ENCODE data around the gene TCF4.
"Not testable (repeated sequence)": the region's sequence is repeated elsewhere in the genome, so short reads cannot be mapped to it uniquely, and the experiment has no call there.

The TCF4 gene

DNA sequence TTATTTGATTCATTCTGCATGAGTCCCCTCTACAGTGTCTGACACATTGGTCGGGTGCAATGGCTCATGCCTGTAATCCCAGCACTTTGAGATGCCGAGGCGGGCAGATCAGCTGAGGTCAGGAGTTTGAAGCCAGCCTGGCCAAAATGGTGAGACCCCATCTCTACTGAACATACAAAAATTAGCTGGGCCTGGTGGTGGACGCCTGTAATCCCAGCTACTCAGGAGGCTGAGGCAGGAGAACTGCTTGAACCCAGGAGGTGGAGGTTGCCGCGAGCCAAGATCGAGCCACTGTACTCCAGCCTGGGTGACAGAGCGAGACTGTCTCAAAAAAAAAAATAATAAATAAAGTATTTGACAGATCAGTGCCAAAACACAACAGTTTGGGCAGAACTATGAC is 118.9 kb downstream of the TCF4 start:
- not testable (repeated sequence) for DNase-seq

DNA sequence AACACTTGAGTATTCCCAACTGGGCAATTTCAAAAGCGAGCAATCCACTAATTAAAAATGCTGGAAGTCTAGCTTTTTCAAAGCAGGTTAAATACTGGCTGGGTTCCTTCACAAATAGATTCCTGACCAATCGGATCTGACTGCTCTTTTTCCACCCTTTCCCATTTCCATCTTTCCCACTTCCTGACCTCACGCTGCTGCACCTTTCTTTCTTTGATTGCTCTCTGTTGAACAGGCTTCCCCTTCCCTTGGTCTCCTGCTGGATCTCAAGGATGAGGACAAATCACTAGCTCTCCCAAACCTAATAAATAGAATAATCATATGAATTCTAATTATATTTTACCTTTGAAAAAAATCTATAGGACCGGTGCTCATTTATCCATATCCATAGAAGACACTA is 121.2 kb downstream of the TCF4 start:
- DNase-seq = no peak

DNA sequence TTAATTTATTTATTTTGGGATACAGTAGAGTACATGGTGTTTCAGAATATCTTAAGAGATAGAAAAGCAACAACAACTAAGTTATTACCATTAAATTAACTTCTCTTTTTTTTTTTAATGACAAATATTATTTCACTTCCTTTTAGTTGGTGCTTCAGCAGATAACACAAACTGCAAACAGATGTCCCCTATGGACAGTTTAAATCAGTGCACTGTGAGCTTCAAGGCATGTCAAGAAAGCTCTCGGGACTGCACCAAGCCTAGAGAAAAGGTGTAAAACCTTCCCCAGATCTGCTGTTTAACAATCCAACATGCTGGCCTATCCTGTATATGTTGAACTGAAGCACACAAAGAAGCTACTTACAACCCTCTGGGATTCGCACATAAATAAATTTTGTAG is 122.7 kb downstream of the TCF4 start:
- DNase-seq = peak in 1 of 3 experiments; percentile 26

DNA sequence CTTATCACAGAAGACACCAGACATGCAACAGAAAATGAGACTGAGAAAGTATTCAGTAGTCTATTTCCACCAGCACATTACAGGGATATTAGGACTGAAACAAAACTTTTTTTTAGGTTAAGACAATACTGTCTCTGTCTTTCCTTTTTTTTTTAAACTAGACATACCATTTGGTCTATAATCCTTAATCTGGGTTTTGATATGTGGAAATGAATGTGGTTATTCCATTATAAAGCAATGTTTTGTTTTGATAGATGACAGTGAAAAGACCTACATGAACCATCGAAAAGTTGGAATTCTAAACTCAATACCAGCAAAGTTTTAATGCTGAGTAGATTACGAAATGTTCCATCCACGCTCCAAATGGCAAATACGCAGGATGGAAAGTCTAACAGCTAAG is 123.4 kb downstream of the TCF4 start:
- DNase-seq = no peak

DNA sequence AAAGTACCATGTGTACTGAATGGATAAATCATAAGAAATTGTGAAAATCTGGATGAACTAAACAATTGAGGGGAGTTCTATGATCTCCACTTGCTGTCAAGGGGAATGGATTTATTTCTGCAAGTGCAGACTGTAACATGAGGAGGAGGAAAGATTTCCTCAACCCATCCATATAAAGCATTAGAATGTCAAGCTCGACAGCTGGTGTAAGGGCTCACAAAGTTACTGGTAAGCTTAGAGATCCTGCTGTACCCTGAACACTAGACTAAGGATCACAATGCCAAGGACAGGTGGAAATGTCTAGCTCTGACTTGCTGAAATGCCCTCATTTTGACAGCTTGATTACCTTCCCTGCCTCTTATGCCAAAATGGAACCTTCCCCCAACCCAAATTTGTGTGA is 125.3 kb downstream of the TCF4 start:
- peak in 1 of 3 experiments; percentile 44 for DNase-seq

DNA sequence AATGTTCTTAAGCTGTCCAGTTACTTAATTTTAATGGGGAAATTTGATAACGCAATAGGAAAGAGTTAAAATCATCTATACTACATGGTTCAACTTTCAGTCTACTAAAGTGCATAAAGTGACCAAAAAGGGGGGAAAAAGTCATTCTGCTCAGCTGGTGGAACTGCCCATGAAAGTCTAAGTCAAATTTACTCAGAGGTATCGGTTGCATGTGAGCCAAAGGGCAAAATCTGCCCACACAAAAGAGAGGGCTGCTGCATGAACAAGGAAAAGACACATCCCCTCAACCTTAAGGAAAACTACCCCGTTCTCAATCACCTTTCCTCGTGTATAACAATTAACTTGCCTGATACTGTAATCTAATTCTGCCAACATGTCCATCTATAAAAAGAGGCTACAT is 126.1 kb downstream of the TCF4 start:
- DNase-seq = no peak

DNA sequence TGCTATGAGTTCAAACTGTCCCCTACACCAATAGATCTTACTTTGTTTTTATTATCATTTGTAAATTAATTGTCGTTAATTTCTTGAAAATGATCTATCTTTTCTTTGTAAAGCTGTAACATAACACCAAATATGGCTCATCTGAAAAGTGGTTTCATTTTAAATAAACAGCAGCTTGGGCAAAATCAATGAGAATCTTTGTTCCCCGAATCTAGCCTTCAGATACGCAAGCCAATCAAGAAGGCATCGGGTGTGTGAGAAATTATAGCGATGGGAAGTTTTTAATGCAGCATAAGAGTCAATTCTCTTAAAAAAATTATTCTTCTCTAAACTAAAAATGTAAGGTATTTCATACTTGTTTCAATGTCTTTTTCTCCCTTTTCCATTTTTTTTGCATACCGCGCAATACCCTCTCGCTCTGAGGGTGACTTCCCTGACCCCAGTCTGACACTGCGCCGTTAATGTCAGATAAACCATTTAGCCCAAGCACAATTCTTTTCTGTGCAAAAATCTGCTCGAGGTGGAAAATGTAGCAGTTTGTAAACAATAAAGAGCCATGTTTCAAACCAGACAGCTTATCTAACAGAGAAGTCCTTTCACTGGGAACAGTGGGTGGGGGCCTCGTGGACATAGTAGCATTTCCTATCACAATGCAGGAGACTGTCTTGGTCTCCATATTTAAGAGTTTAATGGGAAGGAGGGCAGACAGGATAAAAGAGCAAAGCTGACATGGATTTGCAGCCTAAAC is 129.4 kb downstream of the TCF4 start:
- no peak for DNase-seq

DNA sequence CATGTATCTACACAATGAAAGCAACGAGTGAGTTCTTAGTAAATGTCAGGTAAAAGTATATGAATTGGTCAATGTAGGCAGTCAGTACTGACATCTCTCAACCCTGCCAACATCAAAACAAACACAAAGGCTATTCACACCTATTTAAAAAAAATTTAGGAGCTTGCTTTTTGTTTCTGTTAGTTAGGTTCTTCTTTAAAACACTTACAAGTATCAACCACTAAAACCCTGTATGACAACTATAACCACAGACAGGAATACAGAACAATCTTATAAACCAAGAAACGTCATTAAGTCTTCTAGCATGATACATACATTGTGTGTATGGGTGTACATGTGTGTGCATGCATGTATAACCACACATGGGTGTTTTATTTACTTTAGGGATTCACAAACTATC is 131.0 kb downstream of the TCF4 start:
- DNase-seq = no peak

DNA sequence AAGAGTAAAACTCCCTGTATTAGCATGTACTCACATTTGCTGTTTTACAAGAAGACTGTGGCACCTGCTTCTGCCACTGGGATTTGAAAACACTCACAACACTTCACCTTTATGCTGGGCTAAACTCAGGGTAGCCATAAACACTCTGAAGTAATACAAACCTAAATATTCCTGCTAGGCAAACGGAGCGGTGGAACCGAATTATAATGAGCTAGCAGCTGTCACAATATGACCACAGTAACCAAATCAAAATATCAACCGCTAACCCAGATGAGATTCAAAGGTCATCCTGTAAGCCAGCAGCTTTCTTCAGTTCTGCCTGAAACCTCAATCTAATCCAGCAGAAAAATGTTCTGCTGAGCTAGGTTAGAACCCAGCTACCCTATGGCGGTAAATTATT is 132.1 kb downstream of the TCF4 start:
- peak; percentile 12 to 60 (median 20) for DNase-seq

DNA sequence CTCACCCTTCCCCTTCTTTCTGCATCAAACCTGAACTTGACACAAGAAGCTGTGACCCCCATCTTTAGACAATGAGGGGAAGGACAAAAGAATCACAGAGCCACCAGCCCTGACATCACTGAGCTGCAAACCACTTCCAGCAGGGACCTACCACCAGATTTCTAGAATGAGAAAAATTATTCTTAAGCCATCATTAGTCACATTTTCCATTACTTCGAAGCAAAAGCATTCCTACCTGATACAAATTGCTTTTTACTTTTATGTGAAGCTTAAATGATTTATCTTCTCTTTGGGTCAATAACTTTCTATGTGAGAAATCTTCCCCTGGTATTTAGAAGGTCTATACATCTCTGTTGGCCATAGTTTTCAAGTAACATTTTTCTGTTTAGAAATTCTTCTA is 134.8 kb downstream of the TCF4 start:
- DNase-seq = no peak

DNA sequence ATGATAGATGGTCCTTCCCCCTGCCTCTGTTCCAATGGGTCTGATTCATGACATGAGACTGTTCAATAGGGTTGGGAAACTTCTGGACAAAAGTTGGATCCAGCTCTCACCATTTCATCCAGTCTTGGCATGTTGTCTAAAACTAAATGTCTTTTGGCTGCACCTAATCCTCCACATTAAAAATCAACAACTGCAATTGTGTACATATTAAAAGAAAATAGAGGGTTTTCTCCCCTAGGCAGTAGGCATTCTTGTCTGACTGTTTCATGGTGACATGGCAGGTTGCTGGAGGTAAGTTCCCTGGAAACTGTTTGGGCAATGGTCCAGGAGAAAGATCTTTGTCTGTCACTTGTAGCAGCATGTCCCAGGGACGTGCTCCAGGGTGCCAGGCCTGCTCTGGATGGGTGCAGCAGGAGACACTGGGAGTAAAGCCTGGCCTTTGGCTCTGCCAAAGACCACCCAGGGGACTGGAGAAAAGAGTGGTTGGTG is 135.8 kb downstream of the TCF4 start:
- no peak for DNase-seq

DNA sequence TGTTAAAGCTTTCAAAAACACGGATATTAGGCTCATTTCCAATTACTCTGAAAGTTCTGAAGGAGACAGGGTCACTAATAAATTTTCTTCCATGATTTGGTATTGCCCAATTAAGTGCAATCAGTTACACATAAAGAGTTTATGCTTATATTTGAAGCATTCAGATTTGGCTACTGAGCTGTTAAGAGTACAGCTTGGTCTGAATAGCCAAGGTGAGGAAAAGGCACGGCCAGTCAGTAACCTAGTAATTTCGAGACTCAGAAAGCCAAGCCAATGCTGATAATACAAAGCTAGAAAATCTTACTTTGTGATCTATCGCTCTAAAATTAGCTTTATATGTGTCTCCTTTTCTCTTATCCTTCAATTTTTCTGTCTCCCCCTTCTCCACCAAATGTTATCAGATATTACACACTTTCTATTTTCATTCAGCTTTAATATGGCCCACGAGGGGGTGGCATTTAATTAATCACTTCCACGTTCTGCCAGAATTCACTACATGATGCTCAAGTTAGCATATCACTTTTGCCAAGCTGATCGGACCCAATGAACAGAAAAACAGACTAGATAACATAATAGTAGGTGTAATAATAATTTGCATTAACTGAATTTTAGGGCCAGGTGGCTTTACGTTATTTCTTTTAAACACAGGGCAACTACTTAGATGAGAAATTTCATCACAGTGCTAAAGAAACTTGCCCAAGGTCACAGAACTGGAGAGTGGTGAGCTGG is 138.4 kb downstream of the TCF4 start:
- DNase-seq = no peak

DNA sequence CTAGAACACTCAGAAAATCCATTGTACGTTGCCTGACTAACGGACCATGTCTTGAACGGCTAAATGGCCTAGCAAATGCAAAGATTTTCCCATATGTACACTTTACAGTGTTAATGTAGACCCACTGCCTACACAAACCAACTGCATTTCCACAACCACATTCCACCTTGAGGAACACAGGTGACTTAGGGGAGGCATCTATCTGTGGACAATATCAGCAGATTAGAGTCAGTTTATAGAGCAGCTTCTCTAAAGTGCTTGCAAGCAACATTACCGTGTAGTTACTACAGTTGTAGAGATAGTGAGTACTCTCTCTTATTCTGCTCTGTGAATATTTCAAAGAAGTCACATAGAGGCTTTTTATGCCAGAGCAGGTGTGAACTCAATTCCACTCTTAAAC is 139.6 kb downstream of the TCF4 start:
- DNase-seq = peak in 2 of 3 experiments; percentile 18 to 36

DNA sequence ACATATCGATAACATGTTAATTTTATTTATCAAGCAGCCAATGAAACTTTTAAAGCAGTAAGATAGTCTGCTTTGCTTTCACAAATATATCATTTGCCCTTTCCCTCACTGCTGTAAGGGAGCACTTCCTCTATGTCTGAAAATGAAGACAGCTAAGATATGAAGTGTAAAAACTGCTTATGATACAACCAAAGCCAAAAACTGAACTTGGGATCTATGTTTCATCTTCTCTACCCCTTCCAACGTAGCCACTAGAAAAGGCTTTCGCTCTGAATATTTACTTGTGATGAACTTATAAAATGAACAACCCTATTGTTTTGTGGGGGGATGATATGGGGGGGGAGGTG is 140.3 kb downstream of the TCF4 start:
- no peak for DNase-seq

DNA sequence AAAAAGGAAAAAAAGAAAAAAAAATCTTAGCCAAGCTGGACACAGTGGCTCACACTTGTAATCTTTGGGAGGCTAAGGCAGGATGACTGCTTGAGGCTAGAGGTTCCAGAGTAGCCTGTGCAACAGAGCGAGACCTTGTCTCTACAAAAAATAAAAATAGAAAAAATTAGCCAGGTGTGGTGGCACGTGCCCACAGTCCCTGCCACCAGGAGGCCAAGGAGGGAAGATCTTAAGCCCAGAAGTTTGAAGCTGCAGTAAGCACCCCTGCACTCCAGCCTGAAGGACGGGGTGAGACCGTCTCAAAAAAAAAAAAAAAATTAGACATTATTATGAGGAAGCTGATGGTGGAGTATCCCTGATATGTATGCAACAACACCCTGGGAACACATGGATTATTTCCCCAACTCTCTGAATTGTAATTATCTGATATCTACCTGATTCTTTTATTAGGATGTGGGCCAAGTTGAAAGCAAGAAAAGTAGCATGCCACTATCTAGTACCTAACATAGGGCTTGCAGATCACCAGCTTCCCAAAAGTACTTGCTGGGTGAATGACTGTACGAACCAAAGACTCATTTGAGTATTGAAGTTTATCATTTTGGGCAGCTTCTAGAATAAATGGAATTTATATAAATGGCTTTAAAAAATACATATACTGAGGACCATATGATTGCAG is 140.9 kb downstream of the TCF4 start:
- no peak for DNase-seq

DNA sequence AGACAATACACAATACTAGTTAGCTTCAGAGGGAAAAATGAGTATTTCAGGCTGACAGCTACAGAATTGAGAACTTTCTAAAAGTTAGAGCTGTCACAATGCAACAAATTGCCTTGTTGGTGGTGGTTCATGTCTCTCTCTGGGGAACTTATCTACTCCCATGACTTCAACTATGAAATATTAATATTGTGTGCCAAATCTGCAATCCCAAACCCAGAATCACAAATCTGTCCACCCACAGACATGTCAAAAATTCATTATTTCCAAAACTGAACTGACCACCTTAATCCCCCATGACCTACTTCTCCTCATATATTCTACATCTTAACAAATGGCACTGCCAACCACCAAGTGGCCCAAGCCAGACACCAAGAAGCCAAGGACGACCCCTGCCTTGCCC is 143.5 kb downstream of the TCF4 start:
- DNase-seq = no peak

DNA sequence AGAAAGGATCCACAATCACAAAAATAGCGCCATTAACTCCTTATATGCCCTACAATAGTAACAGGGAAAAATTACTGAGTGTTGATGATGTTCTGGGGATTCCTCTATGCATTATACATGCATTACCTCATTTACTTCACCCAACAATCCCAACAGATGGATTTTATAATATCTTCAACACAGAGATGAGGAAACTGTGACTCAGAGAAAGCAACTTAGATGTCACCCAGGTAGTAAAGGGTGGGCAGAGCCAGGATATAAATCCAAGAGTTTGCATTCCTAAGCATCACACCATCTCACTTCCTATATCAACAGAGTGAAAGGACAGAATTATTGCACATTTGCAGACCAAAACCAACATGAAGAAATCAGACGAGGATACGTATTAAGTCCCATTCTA is 144.2 kb downstream of the TCF4 start:
- no peak for DNase-seq

DNA sequence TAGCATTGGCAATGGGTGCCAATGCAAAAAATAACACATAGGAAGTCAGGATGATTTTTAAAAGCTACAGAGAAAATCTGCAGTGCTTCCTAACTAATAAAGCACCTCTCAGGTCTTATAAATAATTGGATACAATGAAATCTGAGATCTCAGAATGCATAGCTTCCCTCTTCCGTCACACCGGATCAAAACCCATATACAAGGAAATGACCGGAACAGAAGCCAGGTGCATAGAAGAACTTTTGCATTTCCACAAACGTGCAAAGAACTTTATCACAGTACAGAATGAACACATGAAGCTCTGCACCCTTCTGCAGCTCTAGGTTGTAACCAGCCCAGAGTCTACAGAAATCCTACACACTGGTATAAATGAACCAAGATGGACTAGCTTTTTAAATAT is 145.4 kb downstream of the TCF4 start:
- DNase-seq = no peak

DNA sequence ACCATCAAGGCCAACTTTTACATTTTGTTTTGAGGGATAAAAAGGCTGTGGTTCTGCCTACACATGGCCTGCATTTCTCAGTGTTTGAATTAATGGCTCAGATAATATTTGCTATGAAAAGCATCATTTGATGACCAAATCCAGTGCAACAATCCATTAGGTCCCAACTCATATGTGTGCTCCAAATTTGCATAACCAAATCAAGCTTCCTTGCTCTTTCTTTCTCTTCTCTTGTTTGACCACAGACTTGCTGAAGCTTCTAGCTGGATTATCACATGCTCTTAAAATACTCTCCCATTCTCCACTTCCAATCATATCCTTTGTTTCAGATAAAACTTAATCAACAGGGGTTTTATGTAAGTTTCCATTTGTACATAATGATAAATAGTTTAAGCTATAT is 147.0 kb downstream of the TCF4 start:
- no peak for DNase-seq

DNA sequence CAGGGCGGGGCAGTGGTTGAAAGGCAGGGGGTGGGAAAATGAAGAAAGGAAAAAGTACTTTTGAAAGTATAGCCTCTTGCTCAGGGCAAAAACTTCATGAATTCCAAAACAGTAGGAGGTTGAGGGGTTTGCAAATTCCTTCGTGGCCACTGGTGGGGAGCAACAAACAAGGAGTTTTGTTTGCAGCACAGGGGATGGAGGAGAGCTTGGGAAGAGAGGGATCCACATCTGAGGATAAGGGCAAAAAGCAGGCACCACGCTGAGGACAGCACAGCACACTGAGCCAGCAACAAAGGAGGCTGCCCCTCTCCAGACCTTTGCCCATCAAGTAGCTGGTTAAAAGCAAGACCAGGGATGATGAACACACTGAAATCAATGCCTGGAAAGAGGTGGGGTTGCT is 148.9 kb downstream of the TCF4 start:
- DNase-seq = no peak

DNA sequence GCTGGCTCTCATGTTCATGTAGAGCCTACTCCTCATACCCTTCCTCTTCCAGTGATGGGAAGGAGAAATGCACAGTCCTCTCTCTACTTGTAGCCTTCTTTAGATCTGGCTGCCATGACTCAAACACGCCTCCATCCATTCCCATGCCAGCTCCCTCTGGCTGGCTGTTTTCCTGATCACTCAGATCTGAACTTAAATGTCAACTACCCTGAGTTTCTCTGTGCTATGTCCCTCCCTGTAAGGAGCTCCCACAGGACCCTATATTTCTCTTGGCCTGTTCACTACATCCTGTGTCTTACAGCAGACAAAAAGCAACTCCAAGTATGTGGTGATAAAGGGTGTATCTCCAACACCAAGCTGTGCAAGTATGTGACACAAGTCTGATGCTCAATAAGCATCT is 152.4 kb downstream of the TCF4 start:
- DNase-seq = no peak

DNA sequence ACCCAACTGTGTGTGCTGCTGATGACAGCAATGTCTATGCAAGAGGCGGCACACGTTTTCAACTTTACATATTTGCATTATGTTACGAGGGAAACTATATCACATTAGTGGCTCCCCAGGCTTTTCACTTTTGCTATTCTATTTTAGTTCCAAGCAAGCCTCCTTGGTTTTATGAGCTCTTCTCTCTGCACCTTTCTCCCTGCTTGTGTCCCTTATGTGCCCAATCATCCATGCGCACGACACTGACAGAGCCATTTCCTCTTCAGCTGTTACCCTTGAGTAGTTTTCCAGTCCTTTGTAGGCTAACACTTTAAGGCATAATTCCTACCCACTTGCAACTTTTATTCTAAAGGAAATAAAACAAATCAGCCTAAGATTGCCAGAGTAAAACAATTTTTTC is 154.3 kb downstream of the TCF4 start:
- peak in 2 of 3 experiments; percentile 28 to 47 for DNase-seq

DNA sequence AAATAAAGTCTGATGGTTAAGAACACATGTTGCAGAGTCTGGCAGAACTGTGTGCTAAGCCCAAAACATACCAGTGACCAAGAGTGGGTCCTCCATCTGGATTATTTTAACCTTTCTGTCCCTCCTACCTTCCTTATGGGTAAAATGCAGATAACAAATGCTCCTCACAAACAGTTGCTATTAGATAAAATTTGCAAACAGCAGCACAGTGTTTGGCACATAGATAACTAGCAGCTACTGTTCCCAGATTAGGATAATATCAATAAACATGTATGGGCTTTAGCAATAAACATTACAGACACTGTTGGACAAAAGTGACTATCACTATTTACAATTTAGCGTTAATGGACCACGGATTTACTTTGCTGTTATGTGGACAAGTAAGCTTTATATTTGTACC is 154.9 kb downstream of the TCF4 start:
- no peak for DNase-seq

Data from NCI-H1417 (cell line).